Measurements from ENCODE around the gene CDK19. TPM values are rescaled to one million over a fixed set of nuclear protein-coding genes. Genes with fewer than 3 reads are reported as not detected.

CDK19 gene
- polyA plus RNA-seq, 1 of the 3 experiments (the other 2 are of a cell fraction), result 6.5 TPM

- TF ChIP-seq, protein P1, sequence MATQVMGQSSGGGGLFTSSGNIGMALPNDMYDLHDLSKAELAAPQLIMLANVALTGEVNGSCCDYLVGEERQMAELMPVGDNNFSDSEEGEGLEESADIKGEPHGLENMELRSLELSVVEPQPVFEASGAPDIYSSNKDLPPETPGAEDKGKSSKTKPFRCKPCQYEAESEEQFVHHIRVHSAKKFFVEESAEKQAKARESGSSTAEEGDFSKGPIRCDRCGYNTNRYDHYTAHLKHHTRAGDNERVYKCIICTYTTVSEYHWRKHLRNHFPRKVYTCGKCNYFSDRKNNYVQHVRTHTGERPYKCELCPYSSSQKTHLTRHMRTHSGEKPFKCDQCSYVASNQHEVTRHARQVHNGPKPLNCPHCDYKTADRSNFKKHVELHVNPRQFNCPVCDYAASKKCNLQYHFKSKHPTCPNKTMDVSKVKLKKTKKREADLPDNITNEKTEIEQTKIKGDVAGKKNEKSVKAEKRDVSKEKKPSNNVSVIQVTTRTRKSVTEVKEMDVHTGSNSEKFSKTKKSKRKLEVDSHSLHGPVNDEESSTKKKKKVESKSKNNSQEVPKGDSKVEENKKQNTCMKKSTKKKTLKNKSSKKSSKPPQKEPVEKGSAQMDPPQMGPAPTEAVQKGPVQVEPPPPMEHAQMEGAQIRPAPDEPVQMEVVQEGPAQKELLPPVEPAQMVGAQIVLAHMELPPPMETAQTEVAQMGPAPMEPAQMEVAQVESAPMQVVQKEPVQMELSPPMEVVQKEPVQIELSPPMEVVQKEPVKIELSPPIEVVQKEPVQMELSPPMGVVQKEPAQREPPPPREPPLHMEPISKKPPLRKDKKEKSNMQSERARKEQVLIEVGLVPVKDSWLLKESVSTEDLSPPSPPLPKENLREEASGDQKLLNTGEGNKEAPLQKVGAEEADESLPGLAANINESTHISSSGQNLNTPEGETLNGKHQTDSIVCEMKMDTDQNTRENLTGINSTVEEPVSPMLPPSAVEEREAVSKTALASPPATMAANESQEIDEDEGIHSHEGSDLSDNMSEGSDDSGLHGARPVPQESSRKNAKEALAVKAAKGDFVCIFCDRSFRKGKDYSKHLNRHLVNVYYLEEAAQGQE (IDR thresholded peaks at IDR 0.05; ENCODE audit: low read depth, low read length), result no peak
Measured at GRCh38 chr6:110799189-110799588, 16.1 kb downstream of the CDK19 start (continued).

GRCh38 chr6:110795271-110795670 is 20.0 kb downstream of the CDK19 start:
- H3K79me2 ChIP-seq (ENCODE audit: insufficient read depth), result peaks cover 80% of the 10 kb centered on the region
- no peak overlapping the region for H3K4me3 ChIP-seq (ENCODE audit: low read depth in 2 of 2, low read length in 1 of 2)
- no peak overlapping the region for H2AFZ ChIP-seq (ENCODE audit: low read depth)
- H3K27me3 ChIP-seq (ENCODE audit: insufficient read depth), result no peaks in the 10 kb centered on the region
- H3K4me2 ChIP-seq, result no peak overlapping the region
- no peak for DNase-seq
- WGBS (ENCODE audit: low lambda C conversion rate), result 96% methylated on average over 1 of the region's 1 CpG
- ChIA-PET CTCF (interaction anchor here (1.3 kb wide), 1 partner anchor 12 kb away, joined by 3 read pairs; no protein-coding TSS in a partner anchor), POLR2A (no interaction called here)
- H3F3A ChIP-seq (replicated peaks; ENCODE audit: insufficient read depth), result peaks cover 7% of the 10 kb centered on the region
- H3K9me3 ChIP-seq, result no peaks in the 10 kb centered on the region; the same call in 1 of the 2 replicates
- no peaks in the 10 kb centered on the region for H4K20me1 ChIP-seq (ENCODE audit: insufficient read depth)
- TF ChIP-seq JUND (IDR thresholded peaks at IDR 0.05) (no peak), TCF12 (IDR thresholded peaks at IDR 0.05) (no peak), MXI1 (IDR thresholded peaks at IDR 0.05; ENCODE audit: low read depth, low read length) (no peak), IRF3 (IDR thresholded peaks at IDR 0.05; ENCODE audit: low read depth, low read length) (no peak), GATA2 (CRISPR knock-in tag; IDR thresholded peaks at IDR 0.05) (no peak), NFIC (IDR thresholded peaks at IDR 0.05; ENCODE audit: borderline replicate concordance) (no peak), CHD2 (IDR thresholded peaks at IDR 0.05; ENCODE audit: low read length, partially characterized antibody) (no peak), SMC3 (IDR thresholded peaks at IDR 0.05; ENCODE audit: low read depth, low read length) (no peak), NRF1 (IDR thresholded peaks at IDR 0.05; ENCODE audit: low read depth, low read length) (no peak), ELF1 (IDR thresholded peaks at IDR 0.05) (no peak), POLR2AphosphoS5 (IDR thresholded peaks at IDR 0.05; ENCODE audit: low read depth, low read length) (no peak), EZH2phosphoT487 (IDR thresholded peaks at IDR 0.05; ENCODE audit: borderline replicate concordance, low read depth) (no peak), RCOR1 (IDR thresholded peaks at IDR 0.05; ENCODE audit: low read length) (no peak), RXRA (IDR thresholded peaks at IDR 0.05; ENCODE audit: borderline replicate concordance, low read depth) (no peak), ZBTB33 (IDR thresholded peaks at IDR 0.05; ENCODE audit: borderline replicate concordance, low read depth) (no peak), EP300 (IDR thresholded peaks at IDR 0.05; ENCODE audit: borderline replicate concordance in 1 of 2, low read depth in 1 of 2, low read length in 1 of 2) (no peak), SIN3A (IDR thresholded peaks at IDR 0.05; ENCODE audit: borderline replicate concordance, low read depth, low read length) (no peak)
- TF ChIP-seq, protein P2, sequence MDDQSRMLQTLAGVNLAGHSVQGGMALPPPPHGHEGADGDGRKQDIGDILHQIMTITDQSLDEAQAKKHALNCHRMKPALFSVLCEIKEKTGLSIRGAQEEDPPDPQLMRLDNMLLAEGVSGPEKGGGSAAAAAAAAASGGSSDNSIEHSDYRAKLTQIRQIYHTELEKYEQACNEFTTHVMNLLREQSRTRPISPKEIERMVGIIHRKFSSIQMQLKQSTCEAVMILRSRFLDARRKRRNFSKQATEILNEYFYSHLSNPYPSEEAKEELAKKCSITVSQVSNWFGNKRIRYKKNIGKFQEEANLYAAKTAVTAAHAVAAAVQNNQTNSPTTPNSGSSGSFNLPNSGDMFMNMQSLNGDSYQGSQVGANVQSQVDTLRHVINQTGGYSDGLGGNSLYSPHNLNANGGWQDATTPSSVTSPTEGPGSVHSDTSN (IDR thresholded peaks at IDR 0.05), result no peak
- TF ChIP-seq, protein P1 (IDR thresholded peaks at IDR 0.05; ENCODE audit: low read depth, low read length), result no peak
- peaks cover 0 to 5% of the 10 kb centered on the region in 2 experiments for H3K36me3 ChIP-seq (replicated peaks in 1 of 2; ENCODE audit: control insufficient read depth in 1 of 2, insufficient read depth in 2 of 2, low read length in 1 of 2)
- H3K27ac ChIP-seq (ENCODE audit: low read depth in 2 of 2, low read length in 1 of 2), result no peak overlapping the region
- H3K9me2 ChIP-seq, result no peaks in the 10 kb centered on the region
- no peak overlapping the region for H3K9ac ChIP-seq
- H3K4me1 ChIP-seq (ENCODE audit: control insufficient read depth in 1 of 2, insufficient read depth in 2 of 2, low read depth in 1 of 2, low read length in 1 of 2), result no peaks in the 10 kb centered on the region

All from SK-N-SH (cell line).